IMR-90 (cell line): Measurements from ENCODE around the gene SLC25A51. TPM values are rescaled to one million over a fixed set of nuclear protein-coding genes. Genes with fewer than 3 reads are reported as not detected.

ENCODE experiments used
- ATAC-seq: fragments of 200-7000 bp; cut with Tn5 transposase; 2 replicates; pipeline ENCODE4 v1.9.1; 2020; ENCODE audit warnings: low read depth, mild to moderate bottlenecking, moderate library complexity
- Bru-seq: library from RNA; stranded (reverse); fragments of 400-500 nt; gene quantifications from one replicate; lab custom pipeline; 2021; lab: Mats Ljungman, UMichigan
- BruChase-seq, 2 experiments: library from RNA; stranded (reverse); fragments of 400-500 nt; gene quantifications; one replicate each; lab custom pipeline; 2021; lab: Mats Ljungman, UMichigan
- BruUV-seq: library from RNA; stranded (reverse); fragments of 400-500 nt; replicated peaks from 2 replicates; lab custom pipeline; 2021; lab: Mats Ljungman, UMichigan
- CTCF ChIA-PET: fragments of 300-600 bp; formaldehyde crosslinking; extraction: SDS; loops from one replicate; lab custom pipeline; 2021; ENCODE audit warnings: antibody characterized with exemption; lab: Yijun Ruan, JAX
- POLR2A ChIA-PET: fragments of 300-600 bp; sonication (Branson Sonifier 250); formaldehyde crosslinking; loops from one replicate; lab custom pipeline; 2022; ENCODE audit warnings: antibody characterized with exemption; ENCODE audit not compliant: unreplicated experiment; lab: Charles Lee
- DNase-seq: peaks from one replicate; pipeline ENCODE4 v3.0.0; 2013
- H2AFZ ChIP-seq: replicated peaks from 2 replicates; pipeline ENCODE3; 2013; ENCODE audit warnings: low read length, mild to moderate bottlenecking; ENCODE audit not compliant: poor library complexity
- H2AK5ac ChIP-seq: 2 replicates; pipeline ENCODE4 v1.6.1; 2013; ENCODE audit warnings: low read depth, low read length, inconsistent platforms
- H2AK9ac ChIP-seq: replicated peaks from 2 replicates; pipeline ENCODE3; 2013; ENCODE audit warnings: mild to moderate bottlenecking, low read depth, low read length, moderate library complexity; ENCODE audit not compliant: poor library complexity
- H2BK120ac ChIP-seq: 2 replicates; pipeline ENCODE4 v1.6.1; 2013; ENCODE audit warnings: low read depth, low read length, inconsistent platforms
- H2BK15ac ChIP-seq: 3 replicates; pipeline ENCODE4 v1.6.1; 2013; ENCODE audit warnings: low read depth, low read length, inconsistent platforms
- H2BK20ac ChIP-seq: 2 replicates; pipeline ENCODE4 v1.6.1; 2013; ENCODE audit warnings: low read depth, mild to moderate bottlenecking, inconsistent platforms, low read length, moderate library complexity
- H2BK5ac ChIP-seq: 2 replicates; pipeline ENCODE4 v1.6.1; 2013; ENCODE audit warnings: mild to moderate bottlenecking, low read depth, low read length, inconsistent platforms; ENCODE audit not compliant: poor library complexity, severe bottlenecking
- H3K14ac ChIP-seq: replicated peaks from 2 replicates; pipeline ENCODE4 v1.6.1; 2013; ENCODE audit warnings: low read depth, low read length, inconsistent platforms
- H3K18ac ChIP-seq: 2 replicates; pipeline ENCODE4 v1.6.1; 2013; ENCODE audit warnings: low read depth, low read length, control low read depth
- H3K23ac ChIP-seq: 2 replicates; pipeline ENCODE4 v1.6.1; 2013; ENCODE audit warnings: low read depth, low read length, inconsistent platforms
- H3K27ac ChIP-seq: 2 replicates; pipeline ENCODE4 v1.5.1; 2013; ENCODE audit warnings: mild to moderate bottlenecking, control low read depth, low read length; ENCODE audit not compliant: insufficient read depth
- H3K27me3 ChIP-seq: 2 replicates; pipeline ENCODE4 v1.6.1; 2013; ENCODE audit warnings: low read length; ENCODE audit not compliant: control insufficient read depth, insufficient read depth
- H3K36me3 ChIP-seq: 2 replicates; pipeline ENCODE4 v1.6.1; 2013; ENCODE audit warnings: low read length, mixed read lengths; ENCODE audit not compliant: control insufficient read depth, insufficient read depth
- H3K4ac ChIP-seq: 2 replicates; pipeline ENCODE4 v1.6.1; 2013; ENCODE audit warnings: low read depth, low read length, inconsistent platforms
- H3K4me1 ChIP-seq: 2 replicates; pipeline ENCODE4 v1.6.1; 2013; ENCODE audit warnings: low read length, mixed read lengths; ENCODE audit not compliant: control insufficient read depth, insufficient read depth
- H3K4me2 ChIP-seq: 2 replicates; pipeline ENCODE4 v1.6.1; 2013; ENCODE audit warnings: low read depth, mild to moderate bottlenecking, control low read depth, low read length, moderate library complexity
- H3K4me3 ChIP-seq: 2 replicates; pipeline ENCODE4 v1.5.1; 2013; ENCODE audit warnings: low read depth, mild to moderate bottlenecking, control low read depth, low read length, moderate library complexity; ENCODE audit not compliant: insufficient read depth
- H3K56ac ChIP-seq: 2 replicates; pipeline ENCODE4 v1.6.1; 2013; ENCODE audit warnings: low read length, inconsistent platforms; ENCODE audit not compliant: insufficient read depth; ENCODE audit errors: extremely low read depth
- H3K79me1 ChIP-seq, 2 experiments: 2 replicates each; pipeline ENCODE4 v1.6.1; 2013; ENCODE audit warnings: low read length in 2 of 2, inconsistent platforms in 1 of 2, low read depth in 1 of 2
- H3K9ac ChIP-seq: 2 replicates; pipeline ENCODE4 v1.6.1; 2013; ENCODE audit warnings: low read depth, low read length, control low read depth
- H3K9me1 ChIP-seq: 2 replicates; pipeline ENCODE4 v1.6.1; 2013; ENCODE audit warnings: low read length, inconsistent platforms; ENCODE audit not compliant: insufficient read depth
- H3K9me3 ChIP-seq: 2 replicates; pipeline ENCODE4 v1.6.1; 2013; ENCODE audit warnings: low read length; ENCODE audit not compliant: control insufficient read depth, insufficient read depth
- H4K20me1 ChIP-seq: 2 replicates; pipeline ENCODE4 v1.6.1; 2013; ENCODE audit warnings: low read length, inconsistent platforms; ENCODE audit not compliant: insufficient read depth
- H4K5ac ChIP-seq: 2 replicates; pipeline ENCODE4 v1.6.1; 2013; ENCODE audit warnings: mild to moderate bottlenecking, low read depth, low read length, control low read depth
- H4K8ac ChIP-seq, 2 experiments: 2 replicates each; pipeline ENCODE4 v1.6.1; 2013; ENCODE audit warnings: low read depth in 2 of 2, low read length in 2 of 2, control low read depth in 1 of 2, inconsistent platforms in 1 of 2
- H4K91ac ChIP-seq: 2 replicates; pipeline ENCODE4 v1.6.1; 2013; ENCODE audit warnings: low read depth, low read length, inconsistent platforms; ENCODE audit not compliant: insufficient read depth
- BHLHE40 ChIP-seq: fragments of 150-350 bp; IDR thresholded peaks from 2 replicates; pipeline ENCODE4 v1.6.1; 2016; ENCODE audit warnings: mild to moderate bottlenecking, low read depth, low read length
- CEBPB ChIP-seq: IDR thresholded peaks from 2 replicates; pipeline ENCODE4 v1.6.1; 2012; ENCODE audit warnings: low read depth, low read length, improper control_type of control experiment
- CTCF ChIP-seq: conservative IDR thresholded peaks from 2 replicates; pipeline ENCODE4 v1.5.1; 2012; ENCODE audit warnings: mild to moderate bottlenecking, low read depth, low read length, improper control_type of control experiment
- FOS ChIP-seq: fragments of 150-350 bp; IDR thresholded peaks from 2 replicates; pipeline ENCODE4 v1.6.1; 2016; ENCODE audit warnings: low read depth, low read length
- MXI1 ChIP-seq: IDR thresholded peaks from 2 replicates; pipeline ENCODE4 v1.6.1; 2012; ENCODE audit warnings: low read depth, mild to moderate bottlenecking, low read length, moderate library complexity, borderline replicate concordance
- NFE2L2 ChIP-seq: fragments of 150-350 bp; IDR thresholded peaks from 2 replicates; pipeline ENCODE4 v1.6.1; 2016; ENCODE audit warnings: low read depth, mild to moderate bottlenecking, low read length
- RAD21 ChIP-seq: IDR thresholded peaks from 2 replicates; pipeline ENCODE4 v1.6.1; 2012; ENCODE audit warnings: low read length, improper control_type of control experiment
- RCOR1 ChIP-seq: IDR thresholded peaks from 2 replicates; pipeline ENCODE4 v1.6.1; 2012; ENCODE audit warnings: mild to moderate bottlenecking, low read length, improper control_type of control experiment; ENCODE audit not compliant: insufficient replicate concordance
- SMC3 ChIP-seq: fragments of 150-350 bp; IDR thresholded peaks from 2 replicates; pipeline ENCODE4 v1.6.1; 2016; ENCODE audit warnings: low read depth, mild to moderate bottlenecking, antibody characterized with exemption, low read length, moderate library complexity
- USF2 ChIP-seq: fragments of 150-350 bp; IDR thresholded peaks from 2 replicates; pipeline ENCODE4 v1.6.1; 2017; ENCODE audit warnings: mild to moderate bottlenecking, antibody characterized with exemption, low read length, low read depth
- WGBS, 2 experiments: methylation state at CpG; one replicate each; pipeline versions ENCODE4 v1.1.5 to v1.1.7; 2013; ENCODE audit warnings: missing lambda C conversion rate in 2 of 2; ENCODE audit not compliant: insufficient read length in 1 of 2; ENCODE audit errors: extremely low coverage in 2 of 2; 5-methylcytosine and 5-hydroxymethylcytosine counted together
- dilution Hi-C: fragments of 300-500 bp; cut with HindIII; formaldehyde crosslinking; loops from one replicate; pipeline ENCODE4 v1.14.3; 2018; ENCODE audit warnings: low sequenced_read_pairs; ENCODE audit not compliant: unreplicated experiment
- in situ Hi-C: fragments of 300-500 bp; cut with MboI; formaldehyde crosslinking; loops from 3 replicates; pipeline ENCODE4 v1.14.3; 2019; ENCODE audit warnings: low sequenced_read_pairs, inconsistent platforms, mixed read lengths
- intact Hi-C: fragments of 100-400 bp; cut with micrococcal nuclease; formaldehyde crosslinking; loops from 2 replicates; pipeline ENCODE4 v1.10.0; 2022
- long read RNA-seq: library from polyadenylated mRNA; unstranded; transcript quantifications from one replicate; pipeline ENCODE4 v2.0.0, GENCODE V29; 2021; ENCODE audit not compliant: unreplicated experiment
- polyA plus RNA-seq, 3 experiments: library from polyadenylated mRNA; depleted of rRNA; stranded (reverse); fragments of >200 nt; gene quantifications; 2 replicates each; pipeline ENCODE4 v1.2.3, GENCODE V29; 2012; ENCODE audit warnings: low replicate concordance in 1 of 3
- total RNA-seq: library from RNA; depleted of rRNA; stranded (reverse); fragments of >200 nt; gene quantifications from 2 replicates; pipeline ENCODE4 v1.2.3, GENCODE V29; 2012; rRNA removed

SLC25A51 gene, protein sequence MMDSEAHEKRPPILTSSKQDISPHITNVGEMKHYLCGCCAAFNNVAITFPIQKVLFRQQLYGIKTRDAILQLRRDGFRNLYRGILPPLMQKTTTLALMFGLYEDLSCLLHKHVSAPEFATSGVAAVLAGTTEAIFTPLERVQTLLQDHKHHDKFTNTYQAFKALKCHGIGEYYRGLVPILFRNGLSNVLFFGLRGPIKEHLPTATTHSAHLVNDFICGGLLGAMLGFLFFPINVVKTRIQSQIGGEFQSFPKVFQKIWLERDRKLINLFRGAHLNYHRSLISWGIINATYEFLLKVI
- total RNA-seq, result 63.0 and 81.6 TPM in 2 replicates
- 10.6 and 14.1 TPM in 2 replicates for polyA plus RNA-seq (2012; rRNA removed)
- 8.0 and 8.1 TPM in 2 replicates for polyA plus RNA-seq (2012; cell fraction: cytosol; rRNA removed)
- 4.5 and 18.3 TPM in 2 replicates for polyA plus RNA-seq (2012; cell fraction: nucleus; rRNA removed; ENCODE audit: low replicate concordance)
- Bru-seq, nascent RNA, result percentile 96 among the genes with signal in this experiment
- percentile 99 among the genes with signal in this experiment for BruChase-seq, experiment 1, labeled RNA remaining after a 6-hour chase
- percentile 99 among the genes with signal in this experiment for BruChase-seq, experiment 2, labeled RNA remaining after a 2-hour chase
- long read RNA-seq, partial matches to known transcripts, result 0 of 18 reads
- long read RNA-seq, other reads (novel, unspliced or antisense), result 16 of 18 reads

- Histone ChIP-seq H3K23ac (peak within 1 kb of the TSS; percentile 66), H4K91ac (peak within 1 kb of the TSS; percentile 83), H4K5ac (peak within 1 kb of the TSS; percentile 85), H2BK20ac (0 out of 2 replicates have a peak within 1 kb of the TSS, but pooled peaks have one; percentile 29), H3K18ac (peak within 1 kb of the TSS; percentile 53), H3K4me1 (peaks cover 12% of the 10 kb centered on the region), H3K4ac (peak within 1 kb of the TSS; percentile 82), H3K36me3 (0 out of 2 replicates have a peak, but pooled peaks cover 4% of the 10 kb centered on the region), H2AFZ (peak within 1 kb of the TSS; percentile 96), H3K4me3 (peak within 1 kb of the TSS; percentile 78), H3K9ac (peak within 1 kb of the TSS; percentile 97), H2BK120ac (peak within 1 kb of the TSS; percentile 72), H2AK9ac (peak within 1 kb of the TSS; percentile 93), H2BK5ac (peak within 1 kb of the TSS; percentile 62), H3K9me3 (no peaks in the 10 kb centered on the region), H4K20me1 (no peaks in the 10 kb centered on the region), H2BK15ac (peak within 1 kb of the TSS; percentile 66; the same call in 1 of the 3 replicates), H2AK5ac (peak within 1 kb of the TSS; percentile 72; the same call in 1 of the 2 replicates), H3K9me1 (peaks cover 10% of the 10 kb centered on the region), H3K56ac (peak within 1 kb of the TSS; percentile 80), H3K79me1 (peaks cover 13 to 37% of the 10 kb centered on the region in 2 experiments), H3K27ac (peak within 1 kb of the TSS; percentile 79), H3K27me3 (no peaks in the 10 kb centered on the region), H3K14ac (peak within 1 kb of the TSS; percentile 90), H4K8ac (peak within 1 kb of the TSS; percentile 89 to 95), H3K4me2 (peak within 1 kb of the TSS; percentile 97)
- CTCF ChIA-PET, result interaction anchor here (1.5 kb wide), 1 partner anchor 10 kb away, joined by 6 read pairs; no protein-coding TSS in a partner anchor
- ATAC-seq (peak; percentile 85), DNase-seq (peak; percentile 88)
- dilution Hi-C loops, result loop anchor here (25.0 kb wide), 1 partner anchor 483 kb away; the partner anchor contains the start of gene ALDH1B1
- POLR2A ChIA-PET, result no interaction called here
- in situ Hi-C loops, result loop anchor here (10.0 kb wide), 1 partner anchor 319 kb away; no protein-coding TSS in a partner anchor
- intact Hi-C loops, result loop anchor here (2.0 to 5.0 kb wide), 3 partner anchors 157 to 422 kb away; partner anchors contain the start of gene TOMM5
- WGBS, 2 experiments, result 1% methylated on average over 30 of the region's 84 CpGs; no CpG with 5 or more reads in 1 of the 2 experiments
- no TSS peak for BruUV-seq
- peak; percentile 91 for TF ChIP-seq USF2
- TF ChIP-seq RCOR1, result no peak
- peak; percentile 98 for TF ChIP-seq CTCF
- TF ChIP-seq MXI1, result peak; percentile 89
- TF ChIP-seq SMC3, result peak; percentile 68
- no peak for TF ChIP-seq NFE2L2
- no peak for TF ChIP-seq FOS
- peak; percentile 72 for TF ChIP-seq RAD21
- TF ChIP-seq CEBPB, result no peak
- peak; percentile 90 for TF ChIP-seq BHLHE40
Observed at GRCh38 chr9:37903647-37904444, at the start of gene SLC25A51. TSS of gene SLC25A51 (minus strand) at chr9:37904127. CDS start at chr9:37888550, 15,577 bp downstream.
